CD4-positive, alpha-beta T cell (primary cell): ENCODE measurements around the gene IL6R. TPM values are rescaled to one million over a fixed set of nuclear protein-coding genes. Genes with fewer than 3 reads are reported as not detected.
A peak's percentile ranks its signal among the peaks of the same experiment; 100 is the strongest.
"Not testable (repeated sequence)": the region's sequence is repeated elsewhere in the genome, so short reads cannot be mapped to it uniquely, and the experiment has no call there.

Experiments
- ATAC-seq: fragments of 200-7000 bp; cut with Tn5 transposase; one replicate; pipeline ENCODE4 v1.10.0; 2022; ENCODE audit warnings: mild to moderate bottlenecking; ENCODE audit not compliant: poor library complexity
- CTCF ChIA-PET: fragments of 350-600 bp; sonication (Branson Sonifier 250); formaldehyde crosslinking; loops from one replicate; lab custom pipeline; 2021; ENCODE audit warnings: antibody characterized with exemption, inconsistent platforms; lab: Charles Lee
- POLR2A ChIA-PET: fragments of 350-600 bp; sonication (Branson Sonifier 250); formaldehyde crosslinking; loops from one replicate; lab custom pipeline; 2021; ENCODE audit warnings: antibody characterized with exemption, inconsistent platforms; lab: Charles Lee
- DNase-seq, 14 experiments: peaks; one replicate each; pipeline ENCODE4 v3.0.0-alpha.2; 2013 to 2020; ENCODE audit warnings: mixed read lengths in 2 of 14
- H3K27ac ChIP-seq, 2 donors: one replicate each; pipeline versions ENCODE4 v1.5.1 to v1.7.0; 2013; ENCODE audit warnings: low read length in 2 of 2, low read depth in 1 of 2, mild to moderate bottlenecking in 1 of 2
- H3K27me3 ChIP-seq, 2 experiments: 1 replicate in 1 of 2; 2 replicates in 1 of 2; pipeline versions ENCODE4 v1.6.1 to v1.7.0; 2013; ENCODE audit warnings: low read length in 2 of 2, control low read depth in 1 of 2, mild to moderate bottlenecking in 1 of 2, moderate library complexity in 1 of 2; ENCODE audit not compliant: insufficient read depth in 2 of 2, control insufficient read depth in 1 of 2
- H3K36me3 ChIP-seq: one replicate; pipeline ENCODE4 v1.6.1; 2013; ENCODE audit warnings: low read length, control low read depth; ENCODE audit not compliant: insufficient read depth
- H3K4me1 ChIP-seq: one replicate; pipeline ENCODE4 v1.6.1; 2013; ENCODE audit warnings: low read length, control low read depth; ENCODE audit not compliant: insufficient read depth
- H3K4me3 ChIP-seq: one replicate; pipeline ENCODE4 v1.5.1; 2013; ENCODE audit warnings: mild to moderate bottlenecking, low read length, moderate library complexity
- H3K9me3 ChIP-seq, 2 experiments: 1 replicate in 1 of 2; 2 replicates in 1 of 2; pipeline versions ENCODE4 v1.6.1 to v1.7.0; 2013; ENCODE audit warnings: low read length in 2 of 2, mild to moderate bottlenecking in 2 of 2, control low read depth in 1 of 2, moderate library complexity in 1 of 2; ENCODE audit not compliant: control insufficient read depth in 1 of 2, insufficient read depth in 1 of 2
- H3K27ac Mint-ChIP-seq: one replicate; pipeline ENCODE4 v1.8.0; 2020; ENCODE audit warnings: mixed read lengths
- H3K27me3 Mint-ChIP-seq: one replicate; pipeline ENCODE4 v1.8.0; 2021; ENCODE audit warnings: mixed read lengths
- H3K36me3 Mint-ChIP-seq: one replicate; pipeline ENCODE4 v1.8.0; 2021; ENCODE audit warnings: low read depth, mixed read lengths
- H3K4me1 Mint-ChIP-seq: one replicate; pipeline ENCODE4 v1.8.0; 2021; ENCODE audit warnings: low read depth, mixed read lengths
- H3K4me3 Mint-ChIP-seq: one replicate; pipeline ENCODE4 v1.8.0; 2020; ENCODE audit warnings: mild to moderate bottlenecking, mixed read lengths
- H3K9me3 Mint-ChIP-seq: one replicate; pipeline ENCODE4 v1.8.0; 2020; ENCODE audit warnings: mixed read lengths
- CTCF ChIP-seq: fragments of 200-600 bp; IDR thresholded peaks from one replicate; pipeline ENCODE4 v1.8.0; 2022; ENCODE audit warnings: antibody characterized with exemption, mild to moderate bottlenecking
- intact Hi-C, 2 experiments: fragments of 100-400 bp; cut with DNase I in 1 of 2; cut with micrococcal nuclease in 1 of 2; formaldehyde crosslinking; loops; one replicate each; pipeline versions ENCODE4 v1.15.1 to v1.9.0; 2023 to 2025; cut with DNase I, micrococcal nuclease
- total RNA-seq, 174 experiments: library from RNA in 2 of 174; stranded (reverse) in 2 of 174; gene quantifications; one replicate each; pipeline ENCODE4 v1.2.3 and lab custom pipeline; 2021 to 2026

IL6R gene
- total RNA-seq, 2 experiments from 2014 or later, result 31.7 to 35.0 TPM

GRCh38 chr1:154419620-154420571 lies 14.8 kb downstream of the IL6R start:
- no peaks in the 10 kb centered on the region for H3K27me3 ChIP-seq
- ATAC-seq, result peak; percentile 73
- Mint-ChIP-seq H3K4me3 (peak overlapping the region; percentile 74), H3K4me1 (peaks cover 92% of the 10 kb centered on the region), H3K9me3 (no peaks in the 10 kb centered on the region), H3K27ac (peak overlapping the region; percentile 91), H3K27me3 (no peaks in the 10 kb centered on the region), H3K36me3 (peaks cover 64% of the 10 kb centered on the region)
- peaks cover 96% of the 10 kb centered on the region for H3K4me1 ChIP-seq
- DNase-seq, result peak in 13 of 14 experiments; percentile 47 to 79 (median 64)
- H3K27ac ChIP-seq, result peak overlapping the region; percentile 69 to 85
- intact Hi-C loops, result loop anchor here in 1 of 2 experiments (5.0 kb wide), 1 partner anchor 42 kb away; no protein-coding TSS in a partner anchor
- peak overlapping the region; percentile 41 for H3K4me3 ChIP-seq
- peaks cover 23% of the 10 kb centered on the region for H3K36me3 ChIP-seq
- no peak for TF ChIP-seq CTCF
- H3K9me3 ChIP-seq, result no peaks in the 10 kb centered on the region
- POLR2A ChIA-PET, result interaction anchor here (0.6 to 7.8 kb wide), 20 partner anchors 12 to 85 kb away, joined by 3 to 178 read pairs (median 6); partner anchors contain the start of gene IL6R
- CTCF ChIA-PET, result interaction anchor here (1.0 to 1.7 kb wide), 4 partner anchors 9 to 60 kb away, joined by 3 to 7 read pairs (median 4); partner anchors contain the start of gene IL6R

DNA sequence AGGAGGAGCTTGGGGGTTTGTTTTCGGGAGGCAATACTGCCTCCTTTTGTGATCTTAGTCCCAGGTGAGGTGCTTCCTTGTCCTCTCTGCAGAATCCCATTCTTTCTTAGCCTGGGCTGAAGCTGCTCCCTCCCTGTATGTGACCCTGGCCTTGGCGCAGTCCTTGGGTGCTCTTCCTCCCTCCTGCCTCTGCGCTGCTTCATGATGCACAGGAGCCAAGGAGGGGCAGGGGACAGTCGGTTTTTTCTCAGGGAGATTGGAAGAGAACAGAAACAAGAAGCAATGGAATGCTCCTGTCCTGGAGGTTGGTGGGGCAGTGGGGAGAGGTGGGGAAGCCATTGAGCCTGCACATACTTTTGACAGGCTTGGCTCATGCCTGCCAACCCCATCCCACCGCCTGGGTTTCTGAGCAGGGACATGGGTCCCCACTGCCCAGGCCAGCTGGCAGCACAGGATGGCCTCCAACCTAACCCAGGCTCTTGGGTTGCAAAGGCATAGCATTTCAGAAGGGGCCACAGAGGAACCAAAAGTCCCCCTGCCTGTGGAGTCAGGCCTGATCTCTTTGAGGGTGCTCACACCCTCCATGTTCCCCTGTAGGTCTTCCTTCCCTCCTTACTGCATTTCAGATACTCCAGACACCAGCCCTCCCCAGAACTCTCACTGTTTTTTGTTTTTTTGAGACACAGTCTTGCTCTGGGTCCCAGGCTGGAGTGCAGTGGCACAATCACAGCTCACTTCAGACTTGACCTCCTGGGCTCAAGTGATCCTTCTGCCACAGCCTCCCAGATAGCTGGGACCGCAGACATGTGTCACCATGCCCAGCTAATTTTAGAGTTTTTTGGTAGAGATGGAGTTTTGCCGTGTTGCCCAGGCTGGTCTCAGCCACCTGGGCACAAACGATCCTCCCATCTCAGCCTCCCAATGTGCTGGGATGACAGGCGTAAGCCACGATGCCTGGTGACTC lies 16.1 kb downstream of the IL6R start:
- no peak for TF ChIP-seq CTCF
- no peak for DNase-seq
- H3K27me3 ChIP-seq, result no peaks in the 10 kb centered on the region
- peaks cover 95% of the 10 kb centered on the region for H3K4me1 Mint-ChIP-seq
- H3K9me3 ChIP-seq, result no peaks in the 10 kb centered on the region
- no peaks in the 10 kb centered on the region for H3K27me3 Mint-ChIP-seq
- H3K4me3 Mint-ChIP-seq, result peak overlapping the region; percentile 39
- ChIA-PET CTCF (interaction anchor here (1.5 kb wide), 1 partner anchor 58 kb away, joined by 7 read pairs; no protein-coding TSS in a partner anchor), POLR2A (interaction anchor here (2.0 to 7.8 kb wide), 6 partner anchors 10 to 44 kb away, joined by 15 to 178 read pairs (median 18); partner anchors contain the start of gene IL6R)
- peak overlapping the region; percentile 91 for H3K27ac Mint-ChIP-seq
- ATAC-seq, result no peak
- intact Hi-C loops, result loop anchor here in 1 of 2 experiments (5.0 kb wide), 1 partner anchor 41 kb away; no protein-coding TSS in a partner anchor
- H3K36me3 Mint-ChIP-seq, result peaks cover 65% of the 10 kb centered on the region
- peaks cover 97% of the 10 kb centered on the region for H3K4me1 ChIP-seq
- H3K36me3 ChIP-seq, result peaks cover 29% of the 10 kb centered on the region
- no peaks in the 10 kb centered on the region for H3K9me3 Mint-ChIP-seq
- H3K4me3 ChIP-seq, result no peak overlapping the region
- H3K27ac ChIP-seq, result peak overlapping the region; percentile 26 to 48

- POLR2A ChIA-PET, result interaction anchor here (7.8 kb wide), 1 partner anchor 15 kb away, joined by 178 read pairs; the partner anchor contains the start of gene IL6R
- Mint-ChIP-seq H3K27ac (peak overlapping the region; percentile 91), H3K4me1 (peaks cover 91% of the 10 kb centered on the region), H3K36me3 (peaks cover 59% of the 10 kb centered on the region), H3K4me3 (peak overlapping the region; percentile 20)
- ATAC-seq, CTCF ChIA-PET, H3K4me3 ChIP-seq, H3K27ac ChIP-seq, H3K9me3 ChIP-seq, DNase-seq, H3K27me3 Mint-ChIP-seq, H3K9me3 Mint-ChIP-seq, H3K27me3 ChIP-seq: not testable (repeated sequence)
- intact Hi-C loops, result loop anchor here in 1 of 2 experiments (5.0 kb wide), 1 partner anchor 40 kb away; no protein-coding TSS in a partner anchor
- Histone ChIP-seq H3K4me1 (peaks cover 91% of the 10 kb centered on the region), H3K36me3 (peaks cover 23% of the 10 kb centered on the region)
Measured at GRCh38 chr1:154422049-154422448, 16.9 kb downstream of the IL6R start.
